Neuronal stem cell (in vitro differentiated cells): Measurements from ENCODE around the gene FDPS.

Source experiments
- DNase-seq: peaks from one replicate; pipeline ENCODE4 v3.0.0-alpha.2; 2013; ENCODE audit warnings: low spot score
- H2AFZ ChIP-seq: one replicate; pipeline ENCODE4 v1.6.1; 2013; ENCODE audit warnings: mild to moderate bottlenecking, low read length, inconsistent platforms
- H2AK5ac ChIP-seq: 2 replicates; pipeline ENCODE4 v1.6.1; 2013; ENCODE audit warnings: low read depth, mild to moderate bottlenecking, inconsistent platforms, low read length, moderate library complexity, mixed read lengths
- H2BK120ac ChIP-seq: 2 replicates; pipeline ENCODE4 v1.6.1; 2013; ENCODE audit warnings: low read depth, mild to moderate bottlenecking, inconsistent platforms, low read length, moderate library complexity, mixed read lengths
- H2BK12ac ChIP-seq: one replicate; pipeline ENCODE4 v1.6.1; 2013; ENCODE audit warnings: low read length, inconsistent platforms
- H2BK15ac ChIP-seq: 2 replicates; pipeline ENCODE4 v1.6.1; 2013; ENCODE audit warnings: mild to moderate bottlenecking, low read length, inconsistent platforms, mixed read lengths
- H2BK5ac ChIP-seq: one replicate; pipeline ENCODE4 v1.6.1; 2013; ENCODE audit warnings: inconsistent platforms, mild to moderate bottlenecking, low read length, moderate library complexity
- H3K14ac ChIP-seq: one replicate; pipeline ENCODE4 v1.6.1; 2013; ENCODE audit warnings: low read length, inconsistent platforms
- H3K18ac ChIP-seq: 2 replicates; pipeline ENCODE4 v1.6.1; 2013; ENCODE audit warnings: low read length, inconsistent platforms
- H3K23ac ChIP-seq: 2 replicates; pipeline ENCODE4 v1.6.1; 2013; ENCODE audit warnings: low read depth, mild to moderate bottlenecking, mixed read lengths, low read length, inconsistent platforms; ENCODE audit not compliant: poor library complexity
- H3K27ac ChIP-seq: replicated peaks from 3 replicates; pipeline ENCODE4 v1.5.1; 2013; ENCODE audit warnings: low read length, inconsistent platforms
- H3K27me3 ChIP-seq, 3 experiments: 2 replicates each; pipeline ENCODE4 v1.6.1; 2013; ENCODE audit warnings: low read length in 3 of 3, mild to moderate bottlenecking in 2 of 3, inconsistent platforms in 1 of 3, low read depth in 1 of 3, mixed read lengths in 1 of 3, moderate library complexity in 1 of 3; ENCODE audit not compliant: control insufficient read depth in 3 of 3, insufficient read depth in 3 of 3
- H3K36me3 ChIP-seq, 2 donors: replicated peaks in 1 of 2; 2 replicates each; pipeline ENCODE4 v1.6.1; 2013; ENCODE audit warnings: low read length in 2 of 2; ENCODE audit not compliant: control insufficient read depth in 2 of 2, insufficient read depth in 2 of 2
- H3K4ac ChIP-seq: 2 replicates; pipeline ENCODE4 v1.6.1; 2013; ENCODE audit warnings: inconsistent platforms, mild to moderate bottlenecking, low read length, moderate library complexity
- H3K4me1 ChIP-seq, 2 donors: 1 replicate in 1 of 2; 2 replicates in 1 of 2; pipeline ENCODE4 v1.6.1; 2013; ENCODE audit warnings: low read length in 2 of 2, low read depth in 1 of 2; ENCODE audit not compliant: control insufficient read depth in 2 of 2, insufficient read depth in 1 of 2
- H3K4me2 ChIP-seq: one replicate; pipeline ENCODE4 v1.6.1; 2013; ENCODE audit warnings: mild to moderate bottlenecking, low read length, inconsistent platforms; ENCODE audit not compliant: insufficient read depth, poor library complexity, severe bottlenecking
- H3K4me3 ChIP-seq, 2 donors: 2 replicates each; pipeline ENCODE4 v1.5.1; 2013; ENCODE audit warnings: low read length in 2 of 2, mild to moderate bottlenecking in 2 of 2, inconsistent platforms in 1 of 2, moderate library complexity in 1 of 2
- H3K79me1 ChIP-seq: one replicate; pipeline ENCODE4 v1.6.1; 2013; ENCODE audit warnings: low read depth, mild to moderate bottlenecking, inconsistent platforms, low read length, moderate library complexity
- H3K9ac ChIP-seq: one replicate; pipeline ENCODE4 v1.6.1; 2013; ENCODE audit warnings: mild to moderate bottlenecking, low read depth, low read length, inconsistent platforms; ENCODE audit not compliant: poor library complexity
- H3K9me3 ChIP-seq, 2 donors: replicated peaks in 1 of 2; 2 replicates each; pipeline versions ENCODE3 to v1.6.1; 2013; ENCODE audit warnings: low read length in 2 of 2, mild to moderate bottlenecking in 2 of 2, inconsistent platforms in 1 of 2, low read depth in 1 of 2, mixed read lengths in 1 of 2, moderate library complexity in 1 of 2; ENCODE audit not compliant: control insufficient read depth in 2 of 2, insufficient read depth in 1 of 2
- H4K8ac ChIP-seq: one replicate; pipeline ENCODE4 v1.6.1; 2013; ENCODE audit warnings: low read depth, mild to moderate bottlenecking, inconsistent platforms, low read length, moderate library complexity
- H4K91ac ChIP-seq: one replicate; pipeline ENCODE4 v1.6.1; 2013; ENCODE audit warnings: low read length, low read depth, mild to moderate bottlenecking, inconsistent platforms; ENCODE audit not compliant: poor library complexity
- WGBS, 2 donors: extraction: QIAGEN DNeasy Blood & Tissue Kit; methylation state at CpG; one replicate each; pipeline ENCODE4 v1.1.7; 2013; ENCODE audit warnings: missing lambda C conversion rate in 2 of 2, mixed read lengths in 1 of 2; ENCODE audit not compliant: insufficient read length in 2 of 2, insufficient replicate concordance in 1 of 2; ENCODE audit errors: extremely low coverage in 2 of 2; 5-methylcytosine and 5-hydroxymethylcytosine counted together

FDPS gene

GRCh38 chr1:155278689-155279160, 29.9 kb upstream of the FDPS start:
- DNase-seq = no peak
- no peak overlapping the region for H3K9ac ChIP-seq
- no peak overlapping the region for H2BK15ac ChIP-seq
- no peak overlapping the region for H3K4me2 ChIP-seq
- H3K4ac ChIP-seq = no peak overlapping the region
- H3K9me3 ChIP-seq = no peaks in the 10 kb centered on the region
- H3K36me3 ChIP-seq = peaks cover 0 to 22% of the 10 kb centered on the region in 2 donors
- no peaks in the 10 kb centered on the region for H3K27me3 ChIP-seq
- no peak overlapping the region for H2BK5ac ChIP-seq
- H2BK120ac ChIP-seq = no peak overlapping the region
- no peak overlapping the region for H2BK12ac ChIP-seq
- H4K91ac ChIP-seq = no peak overlapping the region
- H3K79me1 ChIP-seq = no peaks in the 10 kb centered on the region
- WGBS, 2 donors = no CpG with 5 or more reads among the region's 10 CpGs
- no peak overlapping the region for H3K14ac ChIP-seq
- no peak overlapping the region for H4K8ac ChIP-seq
- peak overlapping the region; percentile 52 to 92 for H3K4me3 ChIP-seq
- no peak overlapping the region for H2AFZ ChIP-seq
- H3K18ac ChIP-seq = no peak overlapping the region
- H3K27ac ChIP-seq = peak overlapping the region; percentile 13
- H2AK5ac ChIP-seq = no peak overlapping the region
- no peak overlapping the region for H3K23ac ChIP-seq
- H3K4me1 ChIP-seq = peaks cover 18% of the 10 kb centered on the region in 2 donors

- no peak overlapping the region for H3K27ac ChIP-seq
- H3K4me3 ChIP-seq = no peak overlapping the region
- no peak overlapping the region for H2AK5ac ChIP-seq
- H3K27me3 ChIP-seq = no peaks in the 10 kb centered on the region
- H2BK15ac ChIP-seq = no peak overlapping the region
- H3K23ac ChIP-seq = no peak overlapping the region
- no peak overlapping the region for H2BK120ac ChIP-seq
- H3K79me1 ChIP-seq = no peaks in the 10 kb centered on the region
- H2BK12ac ChIP-seq = no peak overlapping the region
- peaks cover 0 to 28% of the 10 kb centered on the region in 2 donors for H3K36me3 ChIP-seq
- H3K9me3 ChIP-seq = peaks cover 0 to 1% of the 10 kb centered on the region in 2 donors
- H3K9ac ChIP-seq = peak overlapping the region; percentile 34
- H4K8ac ChIP-seq = no peak overlapping the region
- peaks cover 17 to 18% of the 10 kb centered on the region in 2 donors for H3K4me1 ChIP-seq
- no peak overlapping the region for H2AFZ ChIP-seq
- H3K14ac ChIP-seq = no peak overlapping the region
- no peak overlapping the region for H3K18ac ChIP-seq
- H3K4ac ChIP-seq = no peak overlapping the region
- WGBS, 2 donors = no CpG with 5 or more reads among the region's 2 CpGs
- H3K4me2 ChIP-seq = no peak overlapping the region
- no peak for DNase-seq
- H4K91ac ChIP-seq = no peak overlapping the region
- no peak overlapping the region for H2BK5ac ChIP-seq
Observed at GRCh38 chr1:155279268-155279667, 29.4 kb upstream of the FDPS start.

- no peak overlapping the region for H3K18ac ChIP-seq
- no peak overlapping the region for H4K91ac ChIP-seq
- no peak overlapping the region for H2AK5ac ChIP-seq
- WGBS, 2 donors = no CpG with 5 or more reads among the region's 29 CpGs
- H3K79me1 ChIP-seq = peaks cover under 1% of the 10 kb centered on the region
- H3K27ac ChIP-seq = no peak overlapping the region
- DNase-seq = no peak
- H3K4ac ChIP-seq = no peak overlapping the region
- no peak overlapping the region for H2BK120ac ChIP-seq
- no peak overlapping the region for H2AFZ ChIP-seq
- no peak overlapping the region for H3K14ac ChIP-seq
- H3K4me1 ChIP-seq = peaks cover 13 to 14% of the 10 kb centered on the region in 2 donors
- H3K27me3 ChIP-seq = no peaks in the 10 kb centered on the region
- peaks cover 0 to 1% of the 10 kb centered on the region in 2 donors for H3K9me3 ChIP-seq
- H3K4me3 ChIP-seq = no peak overlapping the region
- H2BK15ac ChIP-seq = no peak overlapping the region
- H4K8ac ChIP-seq = no peak overlapping the region
- peaks cover 2 to 52% of the 10 kb centered on the region in 2 donors for H3K36me3 ChIP-seq
- H3K4me2 ChIP-seq = peak overlapping the region; percentile 4
- H2BK12ac ChIP-seq = no peak overlapping the region
- no peak overlapping the region for H3K9ac ChIP-seq
- no peak overlapping the region for H3K23ac ChIP-seq
- no peak overlapping the region for H2BK5ac ChIP-seq
Observed at GRCh38 chr1:155282488-155283091, 26.1 kb upstream of the FDPS start.

GRCh38 chr1:155284476-155284875, 24.2 kb upstream of the FDPS start:
- H3K9me3 ChIP-seq = peaks cover 0 to 1% of the 10 kb centered on the region in 2 donors
- peaks cover 2 to 70% of the 10 kb centered on the region in 2 donors for H3K36me3 ChIP-seq
- no peak overlapping the region for H3K23ac ChIP-seq
- DNase-seq = no peak
- H3K4me3 ChIP-seq = peak overlapping the region in 1 of 2 donors; percentile 5
- no peak overlapping the region for H4K8ac ChIP-seq
- H2BK15ac ChIP-seq = no peak overlapping the region
- no peak overlapping the region for H3K9ac ChIP-seq
- H3K27ac ChIP-seq = no peak overlapping the region
- H2AK5ac ChIP-seq = no peak overlapping the region
- peaks cover 1% of the 10 kb centered on the region for H3K79me1 ChIP-seq
- H3K18ac ChIP-seq = no peak overlapping the region
- no peak overlapping the region for H2BK120ac ChIP-seq
- no peak overlapping the region for H2AFZ ChIP-seq
- no peak overlapping the region for H3K4me2 ChIP-seq
- no peak overlapping the region for H4K91ac ChIP-seq
- H3K27me3 ChIP-seq = no peaks in the 10 kb centered on the region
- WGBS, 2 donors = no CpG with 5 or more reads among the region's 12 CpGs
- H3K4me1 ChIP-seq = peaks cover 0 to 1% of the 10 kb centered on the region in 2 donors
- H3K4ac ChIP-seq = no peak overlapping the region
- peak overlapping the region; percentile 55 for H2BK5ac ChIP-seq
- H2BK12ac ChIP-seq = no peak overlapping the region
- H3K14ac ChIP-seq = no peak overlapping the region
